Astrocyte (in vitro differentiated cells and primary cell): Measurements from ENCODE around the gene CPNE6.

Experiments
- EZH2 ChIP-seq: IDR thresholded peaks from 2 replicates; pipeline ENCODE4 v1.6.1; 2012; ENCODE audit warnings: mild to moderate bottlenecking, low read length, inconsistent platforms; ENCODE audit not compliant: insufficient read depth
- TF ChIP-seq, protein P1 (sequence below): IDR thresholded peaks from 2 replicates; pipeline ENCODE4 v1.5.1; 2011; ENCODE audit warnings: low read depth, mild to moderate bottlenecking, inconsistent platforms, low read length, moderate library complexity; ENCODE audit not compliant: insufficient read depth

- TF ChIP-seq, protein P1, sequence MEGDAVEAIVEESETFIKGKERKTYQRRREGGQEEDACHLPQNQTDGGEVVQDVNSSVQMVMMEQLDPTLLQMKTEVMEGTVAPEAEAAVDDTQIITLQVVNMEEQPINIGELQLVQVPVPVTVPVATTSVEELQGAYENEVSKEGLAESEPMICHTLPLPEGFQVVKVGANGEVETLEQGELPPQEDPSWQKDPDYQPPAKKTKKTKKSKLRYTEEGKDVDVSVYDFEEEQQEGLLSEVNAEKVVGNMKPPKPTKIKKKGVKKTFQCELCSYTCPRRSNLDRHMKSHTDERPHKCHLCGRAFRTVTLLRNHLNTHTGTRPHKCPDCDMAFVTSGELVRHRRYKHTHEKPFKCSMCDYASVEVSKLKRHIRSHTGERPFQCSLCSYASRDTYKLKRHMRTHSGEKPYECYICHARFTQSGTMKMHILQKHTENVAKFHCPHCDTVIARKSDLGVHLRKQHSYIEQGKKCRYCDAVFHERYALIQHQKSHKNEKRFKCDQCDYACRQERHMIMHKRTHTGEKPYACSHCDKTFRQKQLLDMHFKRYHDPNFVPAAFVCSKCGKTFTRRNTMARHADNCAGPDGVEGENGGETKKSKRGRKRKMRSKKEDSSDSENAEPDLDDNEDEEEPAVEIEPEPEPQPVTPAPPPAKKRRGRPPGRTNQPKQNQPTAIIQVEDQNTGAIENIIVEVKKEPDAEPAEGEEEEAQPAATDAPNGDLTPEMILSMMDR: peak; percentile 45
- TF ChIP-seq EZH2: no peak
Observed at GRCh38 chr14:24058260-24058950, 13.0 kb upstream of the CPNE6 start.
